Left lobe of liver (tissue), 2 donors: ENCODE data around the gene FAM241B. TPM values are rescaled to one million over a fixed set of nuclear protein-coding genes. Genes with fewer than 3 reads are reported as not detected.

ENCODE experiments used
- ATAC-seq: fragments of 200-7000 bp; cut with Tn5 transposase; one replicate; pipeline ENCODE4 v1.9.1; 2020; ENCODE audit warnings: mild to moderate bottlenecking, moderate library complexity
- DNase-seq: peaks from one replicate; pipeline ENCODE4 v3.0.0-alpha.2; 2020; ENCODE audit warnings: low spot score
- total RNA-seq: library from RNA; stranded (reverse); gene quantifications from one replicate; pipeline ENCODE4 v1.2.1, GENCODE V29; 2021
- donor health status: DM: no; HTN: no; CAD: no; lungs with moderate emphysema.
- donor health status: DM: no; HTN: yes; CAD: no.

The FAM241B gene
- total RNA-seq, 1 donor from 2014 or later = 1.2 TPM

DNA sequence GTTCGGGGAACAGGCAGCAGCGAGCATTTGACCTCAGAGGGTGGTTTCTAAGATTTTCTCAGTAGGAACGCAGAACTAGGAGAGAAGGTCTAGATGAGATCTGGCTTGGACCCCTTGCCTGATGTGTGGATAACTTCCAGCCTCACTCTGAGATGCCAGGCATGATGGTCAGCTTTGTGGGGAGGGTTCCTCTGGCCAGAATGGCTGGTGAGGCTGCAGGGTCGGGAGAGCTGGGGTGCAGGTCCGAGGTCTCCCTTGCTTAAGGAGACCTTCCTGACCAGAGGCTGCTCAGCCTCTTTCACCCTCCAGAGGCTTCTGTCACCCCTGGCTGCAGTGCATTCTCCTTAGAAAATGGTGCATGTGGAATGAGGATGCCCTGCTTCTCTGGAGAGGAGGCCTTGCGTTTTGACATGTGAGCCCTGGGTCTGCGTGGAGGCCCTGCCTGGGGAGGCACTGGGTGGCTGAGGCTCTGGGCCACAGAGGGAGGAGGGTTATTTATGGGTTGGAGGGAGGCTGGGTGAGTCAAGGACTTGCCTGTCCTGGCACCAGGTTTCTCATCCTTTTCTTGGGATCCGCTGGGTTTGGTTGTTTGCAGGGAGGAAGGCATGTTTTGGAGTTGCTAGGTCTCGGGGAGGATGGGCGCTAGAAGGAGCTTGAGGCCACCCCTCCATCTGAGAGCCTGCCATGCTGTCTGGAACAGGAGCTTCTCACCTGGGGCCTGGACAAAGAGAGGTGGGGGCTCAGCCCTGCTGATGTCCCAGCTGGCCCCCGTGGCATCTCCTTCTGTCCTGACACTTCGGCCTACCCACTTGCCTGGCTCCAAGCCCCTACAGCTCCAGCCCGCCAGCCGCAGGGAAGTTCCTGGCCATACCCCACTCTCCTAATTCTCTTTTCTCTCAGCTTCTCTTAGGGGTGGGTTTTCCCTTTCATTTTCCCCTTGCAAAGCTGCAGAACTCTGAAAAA, 3.9 kb downstream of the FAM241B start:
- ATAC-seq (no peak), DNase-seq (peak; percentile 16)

DNA sequence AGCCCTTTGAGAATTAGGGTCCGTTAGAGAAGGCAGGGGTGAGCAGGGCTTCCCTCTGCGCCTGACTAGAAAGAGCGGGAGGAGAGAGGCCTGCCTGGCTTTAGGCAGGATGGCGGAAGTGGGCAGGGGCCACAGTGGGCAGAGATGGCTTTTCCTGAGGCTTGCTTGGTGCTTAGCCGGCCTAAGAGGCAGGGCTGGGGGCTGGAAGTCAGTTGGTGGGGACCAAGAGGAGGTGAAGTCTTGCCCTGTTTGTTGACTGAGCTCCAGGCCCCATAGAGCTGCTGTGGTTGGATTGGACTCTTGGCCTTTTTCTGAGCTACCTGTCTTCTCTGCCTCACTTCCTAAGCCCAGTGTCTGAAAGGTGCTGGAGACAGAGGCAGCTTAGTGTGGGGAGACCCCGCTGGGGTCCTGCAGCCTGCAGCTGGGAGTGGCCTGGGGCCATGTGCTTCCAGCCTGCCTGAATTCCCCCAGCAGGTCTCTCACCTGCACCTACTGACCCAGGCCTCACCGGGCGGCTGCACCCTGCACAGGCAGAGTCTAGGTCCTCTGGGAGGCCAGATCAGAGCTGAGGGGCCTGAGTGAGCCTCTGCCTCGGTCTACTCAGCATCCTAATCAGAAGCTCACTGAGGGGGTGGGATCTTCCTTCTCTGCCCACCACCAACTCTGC, 4.8 kb downstream of the FAM241B start:
- no peak for ATAC-seq
- peak; percentile 31 for DNase-seq

DNA sequence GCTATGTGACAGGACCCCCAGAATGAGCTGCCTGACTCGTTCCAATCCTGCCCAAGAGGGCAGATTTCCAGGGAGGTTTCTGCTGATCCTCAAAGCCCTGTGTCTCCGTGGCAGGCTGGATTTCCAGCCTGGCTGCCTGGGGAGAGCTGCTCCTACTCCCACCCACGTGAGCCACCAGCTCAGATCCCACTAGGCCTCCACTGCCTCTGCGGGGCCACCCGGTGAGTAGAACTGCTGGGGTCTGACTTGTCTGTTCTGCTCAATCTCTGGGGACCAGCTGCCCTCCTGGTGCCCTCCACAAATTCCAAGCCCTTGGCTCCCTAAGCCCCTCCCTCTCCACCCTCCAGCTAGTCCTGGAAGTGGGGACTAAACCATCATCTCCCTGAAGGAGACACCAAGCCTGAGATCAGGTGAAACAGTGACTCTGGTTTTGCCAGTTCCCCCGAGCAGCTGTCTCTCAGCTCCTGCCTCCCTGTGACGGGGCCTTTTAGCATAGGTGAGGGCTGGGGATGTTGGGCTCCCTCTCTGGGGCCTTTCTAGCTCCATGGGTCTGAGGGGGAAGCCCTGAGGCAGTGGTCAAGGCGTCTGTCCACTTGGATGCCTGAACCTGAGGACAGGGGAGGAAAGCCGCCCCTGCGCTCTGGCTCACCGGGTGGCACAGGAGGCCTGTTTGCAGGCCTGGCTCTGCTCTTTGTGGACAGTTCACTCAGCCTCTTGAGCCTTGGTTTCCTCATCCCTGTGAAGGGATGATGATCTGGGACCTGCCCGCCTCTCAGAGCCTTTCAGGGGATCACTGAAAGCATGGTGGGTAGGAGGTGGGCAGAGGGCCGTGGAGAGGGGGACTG, 5.6 kb downstream of the FAM241B start:
- no peak for ATAC-seq

DNA sequence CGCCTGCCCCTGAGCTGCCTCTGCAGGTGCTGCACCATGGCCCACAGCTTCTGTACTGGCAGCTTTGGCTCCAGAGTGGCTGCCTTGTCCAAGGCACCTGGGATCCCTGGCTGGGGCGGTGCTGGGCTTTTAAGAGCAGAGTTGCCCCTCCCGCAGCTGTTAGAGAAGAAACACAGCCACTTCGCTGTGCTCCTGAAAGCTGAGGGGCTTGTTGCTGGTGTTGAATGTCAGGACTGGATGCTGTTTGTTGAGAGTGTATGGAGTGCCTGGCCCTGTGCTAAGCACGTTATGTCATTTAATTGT, 6.2 kb downstream of the FAM241B start:
- no peak for ATAC-seq
- DNase-seq = no peak

More for the DNA sequence above, 5.6 kb downstream of the FAM241B start:
- DNase-seq = no peak

DNA sequence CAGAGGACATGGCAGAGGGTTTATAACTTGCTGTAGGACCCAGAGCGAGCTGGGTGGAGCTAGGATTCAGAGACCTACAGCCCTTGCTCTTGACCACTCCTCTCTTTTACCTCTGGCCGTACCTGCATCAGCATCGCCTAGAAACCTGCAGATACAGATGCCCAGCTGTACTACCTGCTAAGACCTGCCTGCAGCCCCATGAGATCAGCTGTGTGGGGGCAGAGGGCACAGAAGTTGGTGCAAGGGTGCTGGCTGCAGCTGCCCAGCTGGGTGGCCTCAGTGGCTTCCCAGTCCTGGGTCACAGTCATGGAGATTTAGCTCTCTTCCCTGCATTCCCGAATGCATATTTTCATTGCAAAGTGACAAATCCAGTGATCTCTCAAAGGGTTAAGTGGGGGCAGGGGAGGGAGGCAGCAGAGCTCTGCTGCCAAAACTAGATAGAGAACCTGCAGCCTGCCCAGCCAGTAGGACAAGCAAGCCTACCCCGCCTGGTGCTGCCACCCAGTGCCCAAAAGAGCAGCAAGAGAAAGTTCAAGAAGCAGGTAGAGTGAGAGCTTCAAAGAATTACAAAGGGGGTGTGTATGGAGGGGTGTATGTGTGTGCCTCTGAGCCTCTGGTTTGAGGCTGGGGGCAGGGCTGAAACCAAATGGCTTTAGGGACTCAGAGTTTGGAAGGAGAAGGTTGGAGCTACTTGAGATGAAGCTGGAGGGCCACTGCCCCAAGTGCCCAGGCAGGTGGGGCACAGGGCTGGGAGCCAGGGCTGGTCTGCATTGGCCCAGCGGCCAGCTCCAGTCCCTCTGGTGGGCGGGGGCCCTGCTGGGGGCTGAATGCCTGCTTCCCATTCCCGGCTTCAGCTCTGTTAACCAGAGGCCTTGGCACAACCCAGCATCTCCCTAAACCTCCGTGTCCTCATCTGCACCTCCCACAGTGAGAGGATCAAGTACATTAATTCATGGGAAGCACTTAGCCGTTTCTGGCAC, 6.9 kb downstream of the FAM241B start:
- ATAC-seq (peak; percentile 75), DNase-seq (no peak)

DNA sequence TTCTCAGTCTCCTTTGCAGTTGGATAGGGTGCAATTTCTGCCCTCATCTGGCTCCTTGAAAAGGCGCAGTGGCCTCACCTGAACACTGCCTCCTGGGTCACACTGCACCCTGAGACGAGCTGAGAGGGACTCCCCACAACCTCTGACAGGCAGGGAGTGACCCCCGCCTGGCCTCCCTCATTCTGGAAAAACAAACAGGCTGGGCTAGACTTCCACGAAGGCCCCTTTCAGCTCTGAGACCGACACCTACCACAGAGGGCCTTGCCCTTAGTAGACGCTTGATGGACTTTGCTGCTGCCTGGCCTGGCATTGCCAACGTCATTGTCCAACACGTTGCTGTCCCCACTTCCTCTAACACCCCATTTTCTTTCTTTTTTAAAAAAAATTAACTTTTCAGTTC, 8.6 kb downstream of the FAM241B start:
- DNase-seq (no peak), ATAC-seq (no peak)

DNA sequence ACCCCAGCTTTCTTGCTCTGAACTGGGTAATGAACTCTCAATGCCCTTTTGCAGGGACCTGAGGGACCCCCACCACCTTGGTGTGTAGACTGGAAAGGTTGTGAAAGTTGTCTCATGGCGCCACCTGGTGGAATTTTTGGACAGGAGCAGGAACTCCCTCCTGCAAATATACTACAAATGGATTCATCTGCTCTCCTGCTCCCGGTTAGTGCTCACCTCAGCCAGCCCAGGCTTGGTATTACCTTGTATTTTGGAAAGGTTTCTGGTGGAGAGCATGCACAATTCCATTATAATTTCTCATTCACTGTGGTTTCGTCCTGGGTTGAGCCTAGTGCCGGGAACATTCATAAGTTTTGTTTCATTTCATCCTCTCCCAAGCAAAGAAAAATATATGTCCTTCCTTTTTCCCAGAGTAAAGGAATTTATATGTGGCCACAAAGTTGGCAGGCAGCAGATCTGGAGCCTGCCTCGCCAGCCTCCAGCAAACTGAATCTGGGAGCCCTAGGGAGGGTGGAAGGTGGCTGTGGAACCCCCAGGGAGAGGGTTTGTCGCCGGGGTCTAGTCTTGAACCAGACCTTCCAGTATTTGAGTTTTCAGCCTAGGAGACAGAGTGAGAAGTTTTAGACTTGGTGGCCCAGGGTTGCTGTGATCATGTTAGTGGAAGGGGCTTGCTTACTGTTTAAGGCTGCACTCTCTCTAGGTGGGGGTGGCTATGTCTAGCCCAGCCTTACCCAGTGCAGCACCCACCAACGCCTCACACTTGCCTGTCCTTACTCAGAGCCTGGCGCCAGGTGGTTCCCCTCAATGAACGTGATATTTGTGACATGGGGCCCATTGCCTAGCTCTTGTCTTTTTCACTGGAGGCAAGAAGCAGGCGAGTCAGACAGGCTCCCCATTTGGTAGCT, 9.5 kb downstream of the FAM241B start:
- DNase-seq (peak; percentile 65), ATAC-seq (peak; percentile 80)

DNA sequence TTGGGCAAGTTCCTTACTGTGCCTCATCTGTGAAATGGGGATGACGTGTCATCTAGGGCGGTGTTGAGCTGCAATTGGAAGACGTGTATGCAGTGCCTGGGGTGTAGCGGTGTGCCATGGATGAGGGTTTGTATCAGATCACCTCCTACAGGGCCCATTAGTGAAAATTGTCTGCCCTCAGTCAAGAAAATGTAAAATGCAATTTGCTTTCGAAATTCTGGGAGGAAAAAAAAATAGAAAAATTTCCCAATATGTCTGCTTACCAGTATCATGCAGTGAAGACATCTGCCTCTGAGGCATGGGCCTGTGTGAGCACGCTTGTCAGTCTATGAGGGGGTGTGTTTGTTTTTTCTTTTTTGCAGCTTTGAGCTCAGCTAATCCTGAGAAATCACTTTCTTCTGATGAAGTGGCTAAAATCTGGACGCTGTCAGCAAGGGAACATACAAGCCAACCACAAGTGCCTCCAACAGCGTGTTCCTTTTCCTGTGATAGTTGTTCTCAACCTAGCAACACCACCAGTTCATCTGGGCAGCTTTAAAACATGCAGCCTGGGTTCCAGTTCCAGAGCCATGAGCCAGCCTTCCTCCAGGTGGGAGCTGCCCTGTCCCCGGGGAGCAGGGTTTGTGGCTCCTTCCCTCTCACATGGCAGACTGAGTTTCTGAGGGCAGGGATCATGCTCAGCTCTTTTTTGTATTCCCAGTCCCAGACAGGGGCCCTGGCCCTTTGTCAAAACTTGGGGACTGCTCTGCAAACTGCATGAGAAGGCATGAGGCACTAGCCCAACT, 10.3 kb downstream of the FAM241B start:
- ATAC-seq (no peak), DNase-seq (no peak)

DNA sequence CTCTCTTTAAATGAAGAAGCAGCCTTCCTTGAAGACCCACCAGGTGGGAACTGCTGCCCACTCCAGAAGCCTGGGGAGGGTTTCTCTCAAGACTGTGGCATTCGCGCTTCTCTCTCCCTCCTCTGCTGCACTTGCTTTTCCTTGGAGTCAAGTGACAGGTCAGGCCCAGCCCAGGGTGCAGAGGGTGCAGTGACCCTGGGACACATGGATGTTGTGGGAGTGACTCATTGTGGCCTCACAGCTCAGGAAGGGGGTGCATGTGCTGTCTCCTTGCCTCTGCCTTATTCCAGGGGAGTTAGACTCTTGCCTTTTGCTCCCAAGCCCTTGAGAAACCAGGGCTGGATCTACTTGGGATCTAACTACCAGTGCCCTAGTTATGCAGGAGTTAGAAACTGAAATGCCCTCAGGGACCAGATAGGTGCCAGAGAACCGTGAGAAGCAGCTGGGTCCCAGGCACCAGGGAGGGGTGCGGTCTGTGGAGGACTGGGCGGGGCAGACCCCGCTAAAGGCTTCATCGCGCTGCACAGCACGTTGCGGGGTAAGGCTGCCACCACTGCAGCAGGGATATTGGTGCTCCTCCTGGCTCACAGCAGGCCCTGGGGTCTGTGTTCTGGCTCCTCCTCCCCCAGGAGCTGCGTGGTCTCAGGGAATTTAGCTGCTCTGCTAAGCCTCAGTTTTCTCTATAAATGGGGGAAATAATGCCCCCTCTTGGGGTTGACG, 11.4 kb downstream of the FAM241B start:
- DNase-seq (no peak), ATAC-seq (no peak)

DNA sequence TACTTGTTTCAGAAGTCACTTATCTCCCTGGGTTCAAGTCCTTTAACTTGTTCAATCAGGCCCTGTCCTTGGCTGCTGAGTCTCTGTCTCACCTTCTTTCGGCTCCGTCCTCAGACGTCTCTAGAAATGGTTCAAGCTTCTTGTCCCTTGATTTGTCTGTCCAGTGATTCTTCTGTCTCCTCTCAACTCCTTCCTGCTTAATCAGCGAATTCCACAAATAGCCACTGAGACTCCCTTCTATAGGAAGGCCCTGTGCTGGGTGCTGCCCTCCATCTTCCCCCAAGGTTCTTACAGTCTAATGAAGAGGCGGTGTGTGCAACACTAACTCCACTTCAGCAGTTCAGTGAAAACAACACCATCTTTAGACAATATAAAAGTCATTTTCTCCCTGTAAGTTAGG, 12.7 kb downstream of the FAM241B start:
- no peak for ATAC-seq
- DNase-seq = no peak

DNA sequence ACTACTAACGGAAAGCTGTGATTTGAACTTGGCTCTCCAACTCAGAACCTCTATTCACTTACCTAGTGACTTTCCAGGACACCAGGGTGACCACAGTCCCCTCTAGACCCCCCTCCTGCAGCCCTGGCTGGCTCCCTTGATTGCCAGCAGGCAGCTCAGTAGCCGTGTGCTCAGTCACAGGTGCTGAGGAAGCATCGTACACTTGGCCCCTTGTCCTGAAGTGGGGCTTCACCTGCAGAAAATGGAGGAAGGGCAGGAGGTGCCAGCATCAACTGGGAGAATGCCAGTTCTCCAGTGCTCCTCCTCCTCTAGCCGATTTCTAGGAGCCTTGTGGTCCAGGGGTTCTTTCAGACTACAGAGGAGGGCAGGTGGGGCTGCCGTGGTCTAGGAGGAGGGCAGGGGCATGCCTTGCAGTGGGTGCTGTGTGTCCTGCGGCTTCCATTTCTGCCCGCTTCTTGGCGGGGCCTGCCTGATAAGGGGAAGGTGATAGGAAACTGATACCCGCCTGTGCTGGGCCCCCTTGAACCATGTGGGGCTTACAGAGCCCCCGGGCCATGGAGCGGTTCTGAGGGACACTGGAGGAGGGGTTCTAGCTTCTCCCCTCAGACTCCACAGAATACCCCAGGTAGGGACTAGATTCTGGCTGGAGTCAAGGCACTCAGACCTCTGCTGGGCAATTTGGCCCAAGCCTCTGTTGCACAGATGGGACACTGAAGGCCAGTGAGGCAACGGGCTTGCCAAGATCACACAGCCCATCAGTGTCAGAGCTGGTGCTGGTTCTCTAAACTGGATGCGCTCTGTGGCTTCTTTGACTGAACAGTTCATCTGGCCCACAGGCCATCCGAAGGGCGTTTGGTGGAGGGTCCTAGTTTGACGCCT, 14.0 kb downstream of the FAM241B start:
- ATAC-seq = peak; percentile 30
- no peak for DNase-seq

DNA sequence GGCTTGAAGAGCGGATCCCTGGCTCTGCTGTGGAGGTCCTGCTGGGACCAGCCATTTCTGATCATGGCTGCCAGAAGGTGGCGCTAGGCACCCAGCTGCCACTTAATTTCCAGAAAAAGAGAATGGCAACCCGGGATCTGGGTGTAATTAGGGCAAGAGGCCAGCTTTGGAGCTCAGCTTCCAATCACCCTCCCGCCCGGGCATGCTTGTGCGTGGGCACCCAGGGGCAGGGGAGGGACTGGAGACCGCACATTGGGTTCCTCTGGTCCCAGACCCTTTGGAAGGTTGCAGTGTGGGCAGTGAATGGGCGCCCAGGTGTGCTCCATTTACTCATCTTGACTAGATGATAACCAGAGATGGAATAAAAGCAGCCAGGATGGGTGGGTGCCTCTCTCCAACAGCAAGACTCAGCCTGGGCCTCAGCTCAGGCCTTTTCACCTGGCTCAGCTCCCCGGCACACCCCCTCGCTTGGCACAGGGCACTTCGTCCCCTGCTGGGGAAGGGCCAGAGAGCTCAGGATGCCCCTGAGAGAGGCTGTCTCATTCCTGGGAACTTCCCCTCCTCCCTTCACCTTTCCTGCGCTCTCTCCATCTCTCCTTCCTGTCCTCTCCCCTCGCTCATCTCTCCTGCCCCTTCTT, 14.7 kb downstream of the FAM241B start:
- DNase-seq (peak; percentile 72), ATAC-seq (peak; percentile 92)

DNA sequence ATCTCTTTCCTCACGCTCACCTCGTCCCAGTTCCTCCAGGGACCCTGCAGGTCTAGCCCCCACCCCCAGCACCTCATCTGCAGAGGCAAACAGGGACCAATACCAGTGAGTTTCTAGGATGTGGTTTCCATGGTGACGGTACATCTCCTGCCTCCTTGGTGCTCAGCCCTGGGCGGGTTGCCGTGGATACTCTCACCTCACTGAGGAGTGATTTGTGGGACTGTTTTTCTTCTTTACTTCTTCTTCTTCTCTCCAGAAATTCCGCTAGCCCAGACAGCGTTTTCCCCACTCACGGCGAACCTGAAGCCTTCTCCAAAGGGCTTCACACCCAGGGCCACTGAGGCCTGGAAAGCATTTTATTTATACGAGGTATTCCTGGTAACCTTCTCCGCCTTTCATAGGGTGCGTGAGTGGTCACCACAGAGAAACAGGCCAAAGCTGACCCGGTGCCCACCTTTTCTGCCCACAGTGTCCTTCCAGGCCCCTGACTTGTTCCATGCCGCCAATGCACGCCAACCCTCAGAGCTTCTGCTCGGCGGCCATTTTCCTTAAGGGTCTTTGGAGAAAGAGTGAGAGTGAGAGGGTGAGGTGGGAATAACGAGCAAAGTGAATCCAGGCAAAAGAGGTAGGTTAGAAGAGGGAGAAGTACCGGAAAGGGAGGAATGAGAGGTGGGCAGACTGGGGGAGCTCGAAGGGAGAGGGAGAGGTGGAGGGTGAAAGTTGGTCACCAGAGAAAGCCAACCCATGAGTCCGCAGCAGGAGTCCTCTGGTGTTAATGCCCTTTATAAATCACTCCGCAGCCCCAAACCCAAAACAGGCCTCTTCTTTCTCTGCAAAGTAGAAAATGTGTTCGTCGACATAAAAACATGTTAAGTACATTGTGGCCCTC, 15.5 kb downstream of the FAM241B start:
- no peak for ATAC-seq

DNA sequence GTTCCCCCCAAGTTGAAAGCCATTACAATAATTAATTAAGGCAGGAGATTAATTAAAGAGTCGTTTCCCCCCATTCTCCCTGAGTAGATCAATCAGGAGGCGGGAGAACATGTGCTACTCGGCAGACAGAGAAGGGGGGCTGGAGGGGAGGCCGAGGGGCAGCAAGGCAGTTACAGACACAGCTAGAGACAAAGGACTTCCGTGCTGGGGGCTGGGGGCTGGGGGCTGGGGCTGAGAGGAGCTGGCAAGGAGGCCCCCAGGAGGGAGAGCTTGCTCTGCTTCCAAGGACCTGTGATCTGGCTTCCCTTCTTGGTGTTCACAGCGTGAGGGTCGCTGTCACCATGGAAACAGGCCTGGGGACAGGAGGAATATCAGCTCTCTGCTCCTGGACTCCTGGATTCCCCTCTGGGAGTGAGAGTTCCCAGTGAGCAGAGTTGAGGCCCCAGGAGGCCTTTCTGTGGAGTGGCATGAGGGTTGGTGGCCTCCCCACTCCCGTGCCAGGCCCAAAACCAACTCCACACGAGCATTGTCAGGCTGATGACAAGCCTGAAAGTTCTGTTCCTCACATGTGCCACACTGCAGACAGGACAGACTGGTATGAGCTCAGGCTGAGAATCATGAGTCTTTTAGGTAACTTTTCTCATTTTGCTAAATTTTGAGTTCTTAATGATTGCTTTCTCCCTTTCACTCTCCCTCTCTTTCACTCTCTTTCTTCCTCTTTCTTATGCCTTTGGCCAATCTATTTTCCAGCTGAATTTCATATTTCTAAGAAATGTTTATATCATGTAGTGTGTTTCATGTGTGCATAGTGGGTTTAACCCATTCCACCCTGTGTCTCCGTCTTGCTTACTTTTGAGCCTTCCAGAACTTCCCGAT, 16.4 kb downstream of the FAM241B start:
- no peak for DNase-seq
- no peak for ATAC-seq

More for the DNA sequence above, 15.5 kb downstream of the FAM241B start:
- DNase-seq = no peak
